CD14-positive monocyte (primary cell): ENCODE measurements around the gene DLX4. TPM values are rescaled to one million over a fixed set of nuclear protein-coding genes. Genes with fewer than 3 reads are reported as not detected.

Experiments
- DNase-seq, 3 donors: peaks; one replicate each; pipeline ENCODE4 v3.0.0-alpha.2; 2011 to 2022
- H2AFZ ChIP-seq: 2 replicates; pipeline ENCODE4 v1.6.0; 2012; ENCODE audit warnings: mild to moderate bottlenecking, low read depth, low read length, inconsistent platforms; ENCODE audit not compliant: insufficient read depth, poor library complexity, severe bottlenecking
- H3K27ac ChIP-seq, 2 donors: 1 replicate in 1 of 2; 2 replicates in 1 of 2; pipeline ENCODE4 v1.5.1; 2012 to 2013; ENCODE audit warnings: low read length in 2 of 2, control low read depth in 1 of 2, inconsistent platforms in 1 of 2, low read depth in 1 of 2, mild to moderate bottlenecking in 1 of 2
- H3K27me3 ChIP-seq, 2 donors: one replicate each; pipeline versions ENCODE4 v1.6.0 to v1.6.1; 2011 to 2013; ENCODE audit warnings: low read length in 2 of 2; ENCODE audit not compliant: control insufficient read depth in 2 of 2, insufficient read depth in 2 of 2
- H3K36me3 ChIP-seq, 2 donors: replicated peaks in 1 of 2; 1 replicate in 1 of 2; 2 replicates in 1 of 2; pipeline versions ENCODE4 v1.5.1 to v1.6.1; 2012 to 2013; ENCODE audit warnings: low read length in 2 of 2, control low read depth in 1 of 2, inconsistent platforms in 1 of 2, mild to moderate bottlenecking in 1 of 2; ENCODE audit not compliant: insufficient read depth in 2 of 2, control insufficient read depth in 1 of 2
- H3K4me1 ChIP-seq, 2 donors: 1 replicate in 1 of 2; 2 replicates in 1 of 2; pipeline versions ENCODE4 v1.5.1 to v1.6.1; 2012 to 2013; ENCODE audit warnings: low read length in 2 of 2, control low read depth in 1 of 2, inconsistent platforms in 1 of 2, mild to moderate bottlenecking in 1 of 2, moderate library complexity in 1 of 2; ENCODE audit not compliant: insufficient read depth in 2 of 2, control insufficient read depth in 1 of 2
- H3K4me2 ChIP-seq: replicated peaks from 2 replicates; pipeline ENCODE3; 2012; ENCODE audit warnings: low read length, moderate library complexity, mild to moderate bottlenecking; ENCODE audit not compliant: poor library complexity, severe bottlenecking; ENCODE audit errors: extremely low read depth
- H3K4me3 ChIP-seq, 3 experiments: fragments of 200-600 bp in 1 of 3; sonication (generic) in 1 of 3; replicated peaks in 1 of 3; 1 replicate in 2 of 3; 2 replicates in 1 of 3; pipeline ENCODE4 v1.5.1; 2011 to 2013; ENCODE audit warnings: low read length in 3 of 3, mild to moderate bottlenecking in 3 of 3, control low read depth in 2 of 3, low read depth in 2 of 3, inconsistent platforms in 1 of 3, moderate library complexity in 1 of 3
- H3K79me2 ChIP-seq: 2 replicates; pipeline ENCODE4 v1.6.0; 2012; ENCODE audit warnings: mild to moderate bottlenecking, control low read depth, inconsistent platforms, low read length, moderate library complexity; ENCODE audit not compliant: insufficient read depth
- H3K9ac ChIP-seq: 2 replicates; pipeline ENCODE4 v1.6.0; 2017; ENCODE audit warnings: low read length, mild to moderate bottlenecking; ENCODE audit not compliant: insufficient read depth, poor library complexity, severe bottlenecking
- H3K9me3 ChIP-seq, 2 donors: replicated peaks in 1 of 2; 1 replicate in 1 of 2; 2 replicates in 1 of 2; pipeline versions ENCODE4 v1.5.1 to v1.6.1; 2012 to 2013; ENCODE audit warnings: low read length in 2 of 2, control low read depth in 1 of 2; ENCODE audit not compliant: control insufficient read depth in 1 of 2, insufficient read depth in 1 of 2
- H4K20me1 ChIP-seq: 2 replicates; pipeline ENCODE4 v1.6.0; 2012; ENCODE audit warnings: mild to moderate bottlenecking, low read length, control low read depth, moderate library complexity; ENCODE audit not compliant: insufficient read depth
- H3K27ac Mint-ChIP-seq, 7 donors: one replicate each; pipeline ENCODE4 v1.8.0; 2020; ENCODE audit warnings: mild to moderate bottlenecking in 7 of 7, mixed read lengths in 7 of 7, moderate library complexity in 6 of 7, inconsistent platforms in 2 of 7
- H3K27me3 Mint-ChIP-seq, 3 donors: one replicate each; pipeline ENCODE4 v1.8.0; 2021 to 2022; ENCODE audit warnings: low read depth in 3 of 3, mild to moderate bottlenecking in 3 of 3, mixed read lengths in 3 of 3, moderate library complexity in 3 of 3, inconsistent platforms in 1 of 3
- H3K36me3 Mint-ChIP-seq, 2 donors: one replicate each; pipeline ENCODE4 v1.8.0; 2020; ENCODE audit warnings: mixed read lengths in 2 of 2, inconsistent platforms in 1 of 2, mild to moderate bottlenecking in 1 of 2
- H3K4me1 Mint-ChIP-seq: one replicate; pipeline ENCODE4 v1.8.0; 2020; ENCODE audit warnings: mild to moderate bottlenecking, mixed read lengths
- H3K4me3 Mint-ChIP-seq, 2 donors: one replicate each; pipeline ENCODE4 v1.8.0; 2020; ENCODE audit warnings: mild to moderate bottlenecking in 2 of 2, mixed read lengths in 2 of 2, moderate library complexity in 1 of 2
- H3K9me3 Mint-ChIP-seq, 7 donors: one replicate each; pipeline ENCODE4 v1.8.0; 2020 to 2022; ENCODE audit warnings: mixed read lengths in 7 of 7, mild to moderate bottlenecking in 6 of 7, moderate library complexity in 6 of 7, inconsistent platforms in 2 of 7
- WGBS: methylation state at CpG from one replicate; pipeline ENCODE4 v1.1.5; 2013; ENCODE audit warnings: missing lambda C conversion rate; ENCODE audit not compliant: insufficient coverage; 5-methylcytosine and 5-hydroxymethylcytosine counted together
- intact Hi-C, 2 donors: fragments of 100-400 bp; cut with micrococcal nuclease; formaldehyde crosslinking; loops; one replicate each; pipeline versions ENCODE4 v1.15.0 to v1.15.1; 2023
- polyA plus RNA-seq, 3 donors: library from polyadenylated mRNA; depleted of rRNA in 1 of 3; unstranded in 2 of 3; stranded (reverse) in 1 of 3; fragments of 300-500 nt in 2 of 3; fragments of >200 nt in 1 of 3; fragmentation: Illumina TruSeq in 2 of 3; gene quantifications; 1 replicate in 2 of 3; 2 replicates in 1 of 3; pipeline ENCODE4 v1.2.3, GENCODE V29; 2012 to 2021
- TF ChIP-seq, protein P1 (sequence below): fragments of 200-600 bp; IDR thresholded peaks from one replicate; pipeline ENCODE4 v1.8.0; 2022; ENCODE audit warnings: antibody characterized with exemption, mild to moderate bottlenecking

DLX4 gene
- polyA plus RNA-seq, 3 donors: 0.20 to 3.5 TPM; not detected in 1

DNA sequence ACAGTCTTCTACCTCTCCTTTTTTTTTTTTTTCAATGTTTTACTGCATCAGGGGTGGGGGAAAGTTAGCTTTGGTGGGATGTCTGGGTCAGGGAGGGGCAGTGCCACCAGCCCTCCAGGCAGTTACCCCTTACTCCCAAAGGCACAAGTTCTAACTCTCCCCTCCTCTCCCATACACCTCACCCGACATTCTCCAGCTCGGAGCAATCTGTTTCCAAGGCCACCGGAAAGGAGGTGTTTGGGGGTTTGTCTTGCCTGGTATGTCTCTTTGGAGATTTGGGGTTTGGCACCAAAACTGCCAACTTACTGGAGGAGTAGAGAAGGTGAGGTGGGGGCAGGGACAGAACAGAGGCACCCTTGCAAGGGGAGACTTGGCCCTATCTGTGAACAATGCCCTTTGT lies 21.3 kb downstream of the DLX4 start:
- no CpG with 5 or more reads among the region's 3 CpGs for whole genome bisulfite sequencing
- Histone ChIP-seq H3K79me2 (no peaks in the 10 kb centered on the region), H3K9me3 (peaks cover 9 to 25% of the 10 kb centered on the region in 2 donors), H3K27me3 (peaks cover 39 to 95% of the 10 kb centered on the region in 2 donors), H3K36me3 (no peaks in the 10 kb centered on the region), H3K4me1 (peaks cover 6 to 29% of the 10 kb centered on the region in 2 donors), H3K4me3 (no peak overlapping the region), H4K20me1 (no peaks in the 10 kb centered on the region), H2AFZ (no peak overlapping the region), H3K9ac (no peak overlapping the region), H3K4me2 (no peak overlapping the region), H3K27ac (no peak overlapping the region)
- H3K4me3 Mint-ChIP-seq: peak overlapping the region in 1 of 2 donors; percentile 12
- TF ChIP-seq, protein P1, sequence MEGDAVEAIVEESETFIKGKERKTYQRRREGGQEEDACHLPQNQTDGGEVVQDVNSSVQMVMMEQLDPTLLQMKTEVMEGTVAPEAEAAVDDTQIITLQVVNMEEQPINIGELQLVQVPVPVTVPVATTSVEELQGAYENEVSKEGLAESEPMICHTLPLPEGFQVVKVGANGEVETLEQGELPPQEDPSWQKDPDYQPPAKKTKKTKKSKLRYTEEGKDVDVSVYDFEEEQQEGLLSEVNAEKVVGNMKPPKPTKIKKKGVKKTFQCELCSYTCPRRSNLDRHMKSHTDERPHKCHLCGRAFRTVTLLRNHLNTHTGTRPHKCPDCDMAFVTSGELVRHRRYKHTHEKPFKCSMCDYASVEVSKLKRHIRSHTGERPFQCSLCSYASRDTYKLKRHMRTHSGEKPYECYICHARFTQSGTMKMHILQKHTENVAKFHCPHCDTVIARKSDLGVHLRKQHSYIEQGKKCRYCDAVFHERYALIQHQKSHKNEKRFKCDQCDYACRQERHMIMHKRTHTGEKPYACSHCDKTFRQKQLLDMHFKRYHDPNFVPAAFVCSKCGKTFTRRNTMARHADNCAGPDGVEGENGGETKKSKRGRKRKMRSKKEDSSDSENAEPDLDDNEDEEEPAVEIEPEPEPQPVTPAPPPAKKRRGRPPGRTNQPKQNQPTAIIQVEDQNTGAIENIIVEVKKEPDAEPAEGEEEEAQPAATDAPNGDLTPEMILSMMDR: no peak
- peaks cover 3 to 20% (median 12%) of the 10 kb centered on the region in 7 donors for H3K9me3 Mint-ChIP-seq
- no peak overlapping the region for H3K27ac Mint-ChIP-seq
- intact Hi-C loops: loop anchor here in 1 of 2 donors (10.0 kb wide), 1 partner anchor 416 kb away; the partner anchor contains the start of gene NXPH3
- H3K4me1 Mint-ChIP-seq: peaks cover 22% of the 10 kb centered on the region
- peaks cover 76 to 98% (median 94%) of the 10 kb centered on the region in 3 donors for H3K27me3 Mint-ChIP-seq
- peaks cover 0 to 10% of the 10 kb centered on the region in 2 donors for H3K36me3 Mint-ChIP-seq
- no peak for DNase-seq

DNA sequence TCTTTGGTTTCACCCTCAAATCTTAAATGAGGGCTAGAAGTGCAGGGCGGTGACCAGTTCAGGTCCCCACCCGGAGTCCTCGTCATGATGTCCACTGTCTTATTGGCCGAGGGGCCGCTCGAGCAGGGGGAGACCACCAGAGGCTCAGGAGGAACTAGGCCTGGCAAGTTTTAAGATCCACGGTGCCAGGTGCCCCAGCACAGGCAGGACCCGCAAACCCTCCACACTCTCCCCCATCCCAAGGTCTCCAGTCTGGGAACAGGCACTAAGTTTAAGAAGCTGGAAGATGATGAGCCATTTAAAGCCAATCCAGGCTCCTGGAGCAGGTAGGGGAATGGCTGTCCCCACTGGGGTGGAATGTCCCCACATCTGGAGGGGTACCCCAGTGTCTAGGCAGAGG lies 21.9 kb downstream of the DLX4 start:
- peaks cover 45 to 95% of the 10 kb centered on the region in 2 donors for H3K27me3 ChIP-seq
- peaks cover 9 to 30% of the 10 kb centered on the region in 2 donors for H3K9me3 ChIP-seq
- peaks cover 6 to 29% of the 10 kb centered on the region in 2 donors for H3K4me1 ChIP-seq
- no peaks in the 10 kb centered on the region for H3K36me3 ChIP-seq
- intact Hi-C loops: loop anchor here in 1 of 2 donors (10.0 kb wide), 1 partner anchor 416 kb away; the partner anchor contains the start of gene NXPH3
- H3K27ac ChIP-seq: no peak overlapping the region
- peaks cover 80 to 98% (median 95%) of the 10 kb centered on the region in 3 donors for H3K27me3 Mint-ChIP-seq
- H3K9ac ChIP-seq: no peak overlapping the region
- no peak for DNase-seq
- no peak overlapping the region for H3K27ac Mint-ChIP-seq
- H3K4me1 Mint-ChIP-seq: peaks cover 24% of the 10 kb centered on the region
- no peak overlapping the region for H2AFZ ChIP-seq
- TF ChIP-seq, protein P1: no peak
- no peaks in the 10 kb centered on the region for H3K79me2 ChIP-seq
- WGBS: 92% methylated on average over 6 of the region's 8 CpGs
- no peak overlapping the region for H3K4me2 ChIP-seq
- H3K4me3 ChIP-seq: no peak overlapping the region
- H3K36me3 Mint-ChIP-seq: peaks cover 0 to 11% of the 10 kb centered on the region in 2 donors
- peak overlapping the region in 1 of 2 donors; percentile 55 for H3K4me3 Mint-ChIP-seq
- peaks cover 3 to 21% (median 12%) of the 10 kb centered on the region in 7 donors for H3K9me3 Mint-ChIP-seq
- H4K20me1 ChIP-seq: no peaks in the 10 kb centered on the region
